GM18520 (cell line): Measurements from ENCODE around the gene APOA4.
"Not testable (repeated sequence)": the region's sequence is repeated elsewhere in the genome, so short reads cannot be mapped to it uniquely, and the experiment has no call there.

Experiments
- ATAC-seq: cut with Tn5 transposase; IDR thresholded peaks from one replicate; pipeline ENCODE4 v1.9.1; 2021; ENCODE audit not compliant: unreplicated experiment

Gene APOA4

GRCh38 chr11:116849486-116849885 lies 26.4 kb upstream of the APOA4 start:
- ATAC-seq = no peak

- no peak for ATAC-seq
Measured at GRCh38 chr11:116849060-116849459, 26.0 kb upstream of the APOA4 start.

- no peak for ATAC-seq
Measured at GRCh38 chr11:116847612-116848011, 24.5 kb upstream of the APOA4 start.

GRCh38 chr11:116844722-116845121 lies 21.6 kb upstream of the APOA4 start:
- no peak for ATAC-seq

GRCh38 chr11:116843661-116844060 lies 20.6 kb upstream of the APOA4 start:
- ATAC-seq = no peak

GRCh38 chr11:116842909-116843308 lies 19.8 kb upstream of the APOA4 start:
- ATAC-seq = no peak

GRCh38 chr11:116842117-116842516 lies 19.0 kb upstream of the APOA4 start:
- no peak for ATAC-seq

GRCh38 chr11:116840746-116841296 lies 17.7 kb upstream of the APOA4 start:
- ATAC-seq = no peak

- ATAC-seq = no peak
Measured at GRCh38 chr11:116840224-116840745, 17.2 kb upstream of the APOA4 start.

GRCh38 chr11:116838321-116839084 lies 15.4 kb upstream of the APOA4 start:
- ATAC-seq = no peak

- no peak for ATAC-seq
Measured at GRCh38 chr11:116837231-116838091, 14.4 kb upstream of the APOA4 start, which contains the start of gene APOA1. APOA1 (minus strand) TSS chr11:116837622; CDS start chr11:116837387, 235 bp downstream.

GRCh38 chr11:116836632-116836991 lies 13.5 kb upstream of the APOA4 start:
- ATAC-seq = no peak

GRCh38 chr11:116835791-116836631 lies 12.9 kb upstream of the APOA4 start:
- ATAC-seq = peak; percentile 52

GRCh38 chr11:116835042-116835772 lies 12.1 kb upstream of the APOA4 start:
- ATAC-seq = no peak

GRCh38 chr11:116834535-116835041 lies 11.5 kb upstream of the APOA4 start:
- ATAC-seq = not testable (repeated sequence)

- no peak for ATAC-seq
Measured at GRCh38 chr11:116833816-116834534, 10.9 kb upstream of the APOA4 start.

- ATAC-seq = no peak
Measured at GRCh38 chr11:116833491-116833815, 10.3 kb upstream of the APOA4 start.

- ATAC-seq = no peak
Measured at GRCh38 chr11:116832350-116833290, 9.5 kb upstream of the APOA4 start.
